Activated CD8-positive, alpha-beta memory T cell treated with anti-CD3 and anti-CD28 coated beads for 36 hours (primary cell): ENCODE measurements around the gene UBAC2. TPM values are rescaled to one million over a fixed set of nuclear protein-coding genes. Genes with fewer than 3 reads are reported as not detected.
"Not testable (repeated sequence)": the region's sequence is repeated elsewhere in the genome, so short reads cannot be mapped to it uniquely, and the experiment has no call there.

Experiments used
- CTCF ChIA-PET: fragments of 350-600 bp; sonication (Branson Sonifier 250); formaldehyde crosslinking; loops from one replicate; lab custom pipeline; 2021; ENCODE audit warnings: antibody characterized with exemption; lab: Charles Lee
- POLR2A ChIA-PET: fragments of 350-600 bp; sonication (Branson Sonifier 250); formaldehyde crosslinking; loops from one replicate; lab custom pipeline; 2021; ENCODE audit warnings: antibody characterized with exemption; lab: Charles Lee
- total RNA-seq, 2 experiments: library from RNA; stranded (reverse); gene quantifications; one replicate each; pipeline ENCODE4 v1.2.3, GENCODE V29; 2021

Gene UBAC2
- total RNA-seq, 2 experiments from 2014 or later, result 61.6 to 62.4 TPM

- POLR2A ChIA-PET, result no interaction called here
- CTCF ChIA-PET, result interaction anchor here (1.0 to 5.0 kb wide), 3 partner anchors 36 to 116 kb away, joined by 3 to 58 read pairs (median 19); no protein-coding TSS in a partner anchor
Measured at GRCh38 chr13:99385940-99386339, 185.3 kb downstream of the UBAC2 start.

DNA sequence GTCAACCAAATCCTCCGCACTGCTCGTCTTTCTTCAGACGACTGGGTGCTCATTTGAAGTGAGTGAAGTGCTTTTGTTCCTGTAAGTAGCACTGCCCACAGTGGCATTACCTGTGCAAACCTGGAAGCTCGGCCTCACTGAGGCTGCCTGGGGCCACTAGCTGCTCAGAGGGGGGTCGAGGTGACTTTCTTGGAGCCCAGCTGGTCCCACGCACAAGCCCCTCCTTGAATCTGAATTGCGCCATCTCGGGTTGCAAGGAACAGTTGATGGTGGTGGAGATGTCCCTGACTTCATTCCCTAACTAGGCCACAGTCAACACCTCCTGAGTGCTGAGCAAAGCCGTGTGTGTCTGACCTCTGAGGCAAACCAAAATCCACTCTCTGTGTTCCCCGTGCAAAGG, 185.8 kb downstream of the UBAC2 start:
- ChIA-PET POLR2A (interaction anchor here (0.6 kb wide), 1 partner anchor 112 kb away, joined by 3 read pairs; no protein-coding TSS in a partner anchor), CTCF (interaction anchor here (0.6 to 5.0 kb wide), 10 partner anchors 31 to 210 kb away, joined by 3 to 58 read pairs (median 8); no protein-coding TSS in a partner anchor)

GRCh38 chr13:99386911-99387788, 186.5 kb downstream of the UBAC2 start:
- POLR2A ChIA-PET, result interaction anchor here (0.5 to 0.6 kb wide), 2 partner anchors 113 to 191 kb away, joined by 3 to 5 read pairs; no protein-coding TSS in a partner anchor
- CTCF ChIA-PET, result interaction anchor here (0.6 to 5.0 kb wide), 27 partner anchors 9 to 210 kb away, joined by 3 to 58 read pairs (median 4); no protein-coding TSS in a partner anchor

GRCh38 chr13:99388334-99388923, 187.8 kb downstream of the UBAC2 start:
- ChIA-PET CTCF (interaction anchor here (0.9 to 5.0 kb wide), 12 partner anchors 10 to 212 kb away, joined by 3 to 58 read pairs (median 6); no protein-coding TSS in a partner anchor), POLR2A (no interaction called here)

DNA sequence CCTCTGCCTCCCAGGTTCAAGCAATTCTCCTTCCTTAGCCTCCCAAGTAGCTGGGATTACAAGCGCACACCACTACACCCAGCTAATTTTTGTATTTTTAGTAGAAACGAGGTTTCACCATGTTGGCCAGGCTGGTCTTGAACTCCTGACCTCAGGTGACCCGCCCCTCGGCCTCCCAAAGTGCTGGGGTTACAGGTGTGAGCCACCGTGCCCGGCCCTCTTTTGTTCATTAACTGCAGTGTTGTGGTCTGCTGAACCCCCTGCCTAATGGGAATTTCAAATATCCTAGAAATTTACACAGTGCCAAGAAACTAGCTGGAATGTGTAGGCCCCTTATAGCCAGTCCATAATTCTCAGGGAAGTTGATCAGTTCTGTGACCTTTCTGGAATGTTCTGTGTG, 188.4 kb downstream of the UBAC2 start:
- POLR2A ChIA-PET, result not testable (repeated sequence)
- CTCF ChIA-PET, result interaction anchor here (1.6 to 5.0 kb wide), 4 partner anchors 16 to 46 kb away, joined by 3 to 58 read pairs (median 12); no protein-coding TSS in a partner anchor

GRCh38 chr13:99389520-99390304, 189.1 kb downstream of the UBAC2 start:
- ChIA-PET POLR2A (no interaction called here), CTCF (interaction anchor here (0.6 to 5.0 kb wide), 3 partner anchors 15 to 209 kb away, joined by 3 to 58 read pairs (median 3); no protein-coding TSS in a partner anchor)

- CTCF ChIA-PET, result interaction anchor here (5.0 kb wide), 1 partner anchor 45 kb away, joined by 58 read pairs; no protein-coding TSS in a partner anchor
Measured at GRCh38 chr13:99390601-99391000, 189.9 kb downstream of the UBAC2 start.

DNA sequence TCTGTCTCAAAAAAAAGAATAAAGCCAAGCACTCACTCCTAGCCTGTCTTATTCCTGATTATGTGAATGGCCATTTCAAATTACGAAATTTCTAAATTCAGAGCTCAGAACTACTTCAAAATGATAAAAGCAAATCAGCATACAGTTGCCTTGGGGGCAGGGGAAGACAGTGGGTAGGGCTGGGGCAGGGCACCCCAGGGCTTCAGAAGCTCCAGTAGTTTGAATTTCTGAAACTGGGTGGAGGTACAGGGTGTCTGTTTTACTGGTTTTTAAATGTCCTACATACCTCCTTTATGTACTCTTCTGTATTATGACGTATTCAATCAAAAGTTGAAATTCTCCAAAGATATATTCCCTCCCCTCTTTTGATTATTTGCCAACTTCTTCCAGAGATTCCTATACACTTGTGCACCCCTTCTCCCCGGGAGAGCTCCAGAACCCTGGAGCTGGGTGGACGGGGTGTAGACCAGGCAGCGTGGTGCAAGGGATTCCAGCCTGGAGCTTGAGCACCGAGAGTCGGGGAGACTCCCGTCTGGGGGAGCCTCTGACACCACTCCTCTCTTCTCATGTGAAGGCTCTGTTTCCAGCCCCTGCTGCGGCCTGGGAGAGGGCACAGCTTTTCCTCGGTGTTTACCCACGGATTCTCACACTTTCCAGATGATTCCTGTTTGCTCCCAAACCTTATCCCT, 191.3 kb downstream of the UBAC2 start:
- CTCF ChIA-PET, result interaction anchor here (1.4 kb wide), 1 partner anchor 45 kb away, joined by 3 read pairs; no protein-coding TSS in a partner anchor
- POLR2A ChIA-PET, result interaction anchor here (0.6 kb wide), 1 partner anchor 111 kb away, joined by 6 read pairs; no protein-coding TSS in a partner anchor

More at GRCh38 chr13:99390601-99391000, 189.9 kb downstream of the UBAC2 start:
- POLR2A ChIA-PET, result no interaction called here

DNA sequence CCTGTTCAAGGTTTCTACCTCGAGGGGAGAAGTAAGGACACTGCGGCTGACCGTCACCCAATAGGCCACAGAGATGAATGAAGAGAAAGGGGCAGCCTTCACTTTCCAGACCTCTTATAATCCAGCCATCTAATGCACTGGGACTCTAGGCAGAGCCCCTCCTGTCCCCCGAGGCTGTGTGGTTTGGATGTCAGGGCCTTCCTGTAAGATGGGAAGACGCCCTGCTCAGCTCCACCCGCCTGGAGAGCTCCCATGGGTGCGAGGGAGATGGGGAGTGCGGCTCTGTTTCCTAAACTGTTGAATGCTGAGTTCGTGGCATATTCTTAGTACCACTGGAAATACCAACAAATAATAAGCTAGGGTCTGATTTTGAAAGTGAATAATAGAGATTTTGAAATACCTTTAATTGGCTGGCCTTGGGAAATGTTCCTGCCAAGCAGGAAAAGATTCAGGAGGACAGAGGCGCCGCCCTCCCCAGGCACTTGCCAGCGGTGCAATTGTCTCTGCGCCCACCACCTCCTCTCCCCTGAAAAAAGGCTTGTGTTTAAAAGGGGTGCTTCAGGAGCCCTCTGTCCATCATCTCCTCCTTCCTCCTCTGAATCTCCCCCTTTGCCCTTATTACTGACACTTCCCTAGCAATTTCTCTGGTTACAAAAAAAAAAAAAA, 191.9 kb downstream of the UBAC2 start:
- CTCF ChIA-PET, result interaction anchor here (0.8 to 1.4 kb wide), 3 partner anchors 20 to 44 kb away, joined by 3 read pairs; no protein-coding TSS in a partner anchor
- POLR2A ChIA-PET, result no interaction called here

GRCh38 chr13:99393391-99393790, 192.7 kb downstream of the UBAC2 start:
- POLR2A ChIA-PET, result not testable (repeated sequence)
- CTCF ChIA-PET, result interaction anchor here (1.0 kb wide), 1 partner anchor 27 kb away, joined by 3 read pairs; no protein-coding TSS in a partner anchor

- ChIA-PET CTCF (interaction anchor here (1.0 kb wide), 1 partner anchor 27 kb away, joined by 3 read pairs; no protein-coding TSS in a partner anchor), POLR2A (interaction anchor here (0.6 kb wide), 1 partner anchor 200 kb away, joined by 3 read pairs; no protein-coding TSS in a partner anchor)
Measured at GRCh38 chr13:99393791-99394735, 193.4 kb downstream of the UBAC2 start.

DNA sequence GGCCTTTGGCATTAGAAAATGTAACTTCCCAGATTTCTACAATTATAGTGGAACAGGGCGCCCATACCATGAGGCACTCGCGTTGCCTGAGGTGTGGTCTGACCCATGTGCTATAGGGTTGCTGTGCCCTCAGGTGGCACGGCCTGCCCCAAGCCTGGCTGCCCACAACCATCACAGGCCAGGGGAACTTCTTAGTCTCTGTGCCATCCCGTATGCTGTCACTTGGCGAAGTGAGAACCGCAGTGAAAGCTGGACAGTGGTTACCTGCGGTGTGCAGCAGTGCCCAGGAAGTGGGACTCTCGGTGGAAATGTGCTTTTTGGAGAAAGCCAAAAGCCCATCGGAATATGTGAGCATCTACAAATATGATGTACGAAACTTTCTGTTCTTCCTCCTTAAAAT, 194.8 kb downstream of the UBAC2 start:
- POLR2A ChIA-PET, result no interaction called here

GRCh38 chr13:99396446-99396845, 195.8 kb downstream of the UBAC2 start:
- ChIA-PET POLR2A (no interaction called here), CTCF (interaction anchor here (0.8 kb wide), 1 partner anchor 38 kb away, joined by 3 read pairs; no protein-coding TSS in a partner anchor)

More for the DNA sequence above, 194.8 kb downstream of the UBAC2 start:
- CTCF ChIA-PET, result no interaction called here

DNA sequence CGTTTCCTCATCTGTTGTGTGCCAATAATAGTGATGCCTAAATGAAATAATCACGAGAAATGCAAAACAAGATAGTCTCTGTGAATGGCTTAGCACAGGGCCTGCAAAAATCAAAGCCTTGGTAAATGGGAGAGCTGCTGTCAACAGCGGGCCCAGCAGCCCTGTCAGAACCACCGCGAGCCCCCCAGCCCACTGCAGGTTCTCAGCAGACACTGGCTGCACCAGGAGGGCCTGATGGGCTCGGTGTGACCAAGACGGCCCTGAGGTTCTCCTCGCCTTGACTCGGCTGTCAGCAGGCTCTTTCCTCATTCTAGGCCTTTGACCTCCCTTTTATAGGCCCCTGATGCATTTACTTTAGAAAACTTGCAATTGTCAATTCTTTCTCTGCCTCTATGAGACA, 197.4 kb downstream of the UBAC2 start:
- CTCF ChIA-PET, result no interaction called here
- POLR2A ChIA-PET, result no interaction called here

DNA sequence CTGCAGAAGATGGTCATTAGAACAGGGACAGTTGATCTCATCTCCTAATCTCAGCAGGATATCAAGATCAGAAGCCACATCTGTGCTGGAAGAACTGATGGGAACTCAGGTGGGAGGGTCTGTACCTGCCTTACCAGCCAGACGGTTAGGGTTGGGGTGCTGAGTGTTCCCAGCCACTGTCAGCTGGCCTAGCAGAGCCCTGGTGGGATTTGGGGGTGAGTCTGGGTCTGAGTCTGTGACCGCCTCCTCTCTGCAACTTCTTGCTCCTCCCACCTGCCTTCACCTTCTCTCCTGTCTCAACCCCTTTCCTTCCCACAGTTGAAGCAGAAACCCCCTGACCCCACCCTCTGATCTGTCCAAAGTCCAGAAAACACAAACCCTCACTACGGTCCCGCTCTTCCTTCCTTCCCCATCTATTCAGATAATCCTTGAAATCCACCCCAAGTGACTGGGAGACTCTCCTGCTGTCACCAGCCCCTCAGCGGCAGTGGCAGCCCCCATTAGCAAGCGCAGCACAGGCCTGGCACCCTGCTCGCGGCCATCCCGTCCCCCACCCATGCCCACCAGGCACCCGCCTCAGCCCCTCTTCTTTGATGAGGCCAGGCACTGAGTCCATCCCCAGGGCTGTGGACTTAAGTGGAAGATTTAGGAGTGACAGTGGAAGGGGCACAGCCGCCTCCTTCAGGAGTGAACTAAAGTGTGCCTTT, 198.4 kb downstream of the UBAC2 start:
- CTCF ChIA-PET, result no interaction called here

DNA sequence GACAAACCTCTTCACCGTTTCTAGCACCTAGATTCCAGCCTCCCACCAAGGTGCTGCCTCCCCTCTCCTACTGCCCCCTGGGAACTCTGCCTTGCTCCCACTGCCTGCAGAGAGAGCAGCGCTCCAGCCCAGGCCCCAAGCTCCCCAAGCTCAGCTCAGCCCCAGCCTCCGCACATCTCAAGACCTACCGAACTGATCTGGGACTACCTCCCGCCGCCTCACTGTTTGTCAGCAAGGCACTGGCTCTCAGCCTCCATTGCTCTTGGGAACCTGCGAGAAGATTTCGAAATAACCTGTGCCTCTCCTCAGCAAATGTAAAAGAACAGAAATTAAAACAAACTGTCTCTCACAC, 198.9 kb downstream of the UBAC2 start:
- POLR2A ChIA-PET, result no interaction called here
- CTCF ChIA-PET, result no interaction called here

More for the DNA sequence above, 198.4 kb downstream of the UBAC2 start:
- POLR2A ChIA-PET, result no interaction called here
